Measurements from ENCODE around the gene LRRC3B. TPM values are rescaled to one million over a fixed set of nuclear protein-coding genes. Genes with fewer than 3 reads are reported as not detected.

Gene LRRC3B
- total and polyA plus RNA-seq, 2 donors from 2014 or later, result 0.19 TPM; not detected in 1

DNA sequence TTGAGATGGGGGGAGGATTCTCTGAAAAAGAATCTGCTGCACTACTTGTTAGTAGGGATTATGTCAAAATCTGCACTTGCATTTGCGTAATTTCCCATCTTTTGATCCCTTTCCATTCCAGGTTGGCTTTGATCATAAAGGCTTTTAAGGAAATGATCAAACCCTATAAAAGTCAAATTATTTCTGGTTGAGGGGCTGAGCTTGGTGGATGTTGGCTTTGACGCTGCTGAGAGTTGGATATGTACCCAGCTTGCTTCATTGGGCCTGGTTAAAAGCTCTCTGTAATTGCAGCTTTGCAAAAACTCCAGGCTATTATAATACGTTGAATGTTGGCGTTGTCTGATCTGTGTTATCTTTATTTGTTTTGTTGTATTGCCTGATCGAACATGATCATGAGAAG is 12.0 kb downstream of the LRRC3B start:
- Histone ChIP-seq H3K4me3 (ENCODE audit: low read length in 3 of 3) (no peak overlapping the region), H3K27ac (ENCODE audit: low read depth in 2 of 2, low read length in 2 of 2) (no peak overlapping the region), H3K36me3 (ENCODE audit: control insufficient read depth in 2 of 3, insufficient read depth in 3 of 3, low read length in 3 of 3) (no peaks in the 10 kb centered on the region), H3K4me1 (ENCODE audit: control insufficient read depth in 2 of 3, insufficient read depth in 2 of 3, low read depth in 1 of 3, low read length in 3 of 3) (no peaks in the 10 kb centered on the region), H3K27me3 (ENCODE audit: control insufficient read depth, insufficient read depth, low read length) (no peaks in the 10 kb centered on the region), H3K9me3 (ENCODE audit: control insufficient read depth in 2 of 3, insufficient read depth in 1 of 3, low read length in 3 of 3) (no peaks in the 10 kb centered on the region), H3K9ac (ENCODE audit: low read length in 3 of 3) (no peak overlapping the region)
- TF ChIP-seq, protein P1, sequence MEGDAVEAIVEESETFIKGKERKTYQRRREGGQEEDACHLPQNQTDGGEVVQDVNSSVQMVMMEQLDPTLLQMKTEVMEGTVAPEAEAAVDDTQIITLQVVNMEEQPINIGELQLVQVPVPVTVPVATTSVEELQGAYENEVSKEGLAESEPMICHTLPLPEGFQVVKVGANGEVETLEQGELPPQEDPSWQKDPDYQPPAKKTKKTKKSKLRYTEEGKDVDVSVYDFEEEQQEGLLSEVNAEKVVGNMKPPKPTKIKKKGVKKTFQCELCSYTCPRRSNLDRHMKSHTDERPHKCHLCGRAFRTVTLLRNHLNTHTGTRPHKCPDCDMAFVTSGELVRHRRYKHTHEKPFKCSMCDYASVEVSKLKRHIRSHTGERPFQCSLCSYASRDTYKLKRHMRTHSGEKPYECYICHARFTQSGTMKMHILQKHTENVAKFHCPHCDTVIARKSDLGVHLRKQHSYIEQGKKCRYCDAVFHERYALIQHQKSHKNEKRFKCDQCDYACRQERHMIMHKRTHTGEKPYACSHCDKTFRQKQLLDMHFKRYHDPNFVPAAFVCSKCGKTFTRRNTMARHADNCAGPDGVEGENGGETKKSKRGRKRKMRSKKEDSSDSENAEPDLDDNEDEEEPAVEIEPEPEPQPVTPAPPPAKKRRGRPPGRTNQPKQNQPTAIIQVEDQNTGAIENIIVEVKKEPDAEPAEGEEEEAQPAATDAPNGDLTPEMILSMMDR (IDR thresholded peaks at IDR 0.05; ENCODE audit: borderline replicate concordance, extremely low read depth, insufficient read depth), result no peak
- FAIRE-seq (no peak), DNase-seq (no peak)
- intact Hi-C loops (cut with DNase I), result no loop called here

DNA sequence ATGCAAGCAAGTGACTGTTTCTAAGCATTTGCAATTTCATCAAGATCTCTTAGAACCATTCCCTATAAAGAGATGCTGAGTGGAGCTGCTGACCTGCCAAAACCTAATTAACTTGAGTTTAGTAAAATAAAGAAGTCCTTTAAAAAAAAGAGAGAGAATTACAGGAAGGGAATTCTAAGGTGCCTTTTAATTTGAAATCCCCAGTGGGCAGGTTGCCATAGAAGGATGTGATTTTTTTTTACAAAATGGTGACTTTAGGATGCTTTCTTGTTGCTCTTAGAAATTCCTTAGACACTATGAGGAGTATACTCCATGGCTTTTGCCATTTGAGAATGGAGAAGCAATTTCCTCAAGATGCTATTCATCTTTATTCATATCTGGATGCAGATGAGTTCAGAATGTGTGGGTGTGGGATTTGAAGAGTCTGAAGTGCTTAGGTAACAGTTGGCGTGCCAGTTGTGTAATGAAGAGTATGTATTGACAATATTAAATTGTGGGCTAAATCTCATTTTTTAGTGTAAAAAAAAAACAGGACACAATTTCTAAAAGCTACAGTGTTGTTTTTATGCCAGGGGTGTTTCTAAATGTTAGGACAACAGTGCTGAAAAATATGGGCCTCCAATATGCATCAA is 13.6 kb downstream of the LRRC3B start:
- TF ChIP-seq, protein P1 (IDR thresholded peaks at IDR 0.05; ENCODE audit: borderline replicate concordance, extremely low read depth, insufficient read depth), result no peak
- intact Hi-C loops (cut with DNase I), result no loop called here
- Histone ChIP-seq H3K27ac (ENCODE audit: low read depth in 2 of 2, low read length in 2 of 2) (no peak overlapping the region), H3K9me3 (ENCODE audit: control insufficient read depth in 2 of 3, insufficient read depth in 1 of 3, low read length in 3 of 3) (no peaks in the 10 kb centered on the region), H3K4me1 (ENCODE audit: control insufficient read depth in 2 of 3, insufficient read depth in 2 of 3, low read depth in 1 of 3, low read length in 3 of 3) (no peaks in the 10 kb centered on the region), H3K36me3 (ENCODE audit: control insufficient read depth in 2 of 3, insufficient read depth in 3 of 3, low read length in 3 of 3) (no peaks in the 10 kb centered on the region), H3K27me3 (ENCODE audit: control insufficient read depth, insufficient read depth, low read length) (no peaks in the 10 kb centered on the region), H3K9ac (ENCODE audit: low read length in 3 of 3) (no peak overlapping the region), H3K4me3 (ENCODE audit: low read length in 3 of 3) (no peak overlapping the region)
- no peak for DNase-seq
- FAIRE-seq, result no peak

DNA sequence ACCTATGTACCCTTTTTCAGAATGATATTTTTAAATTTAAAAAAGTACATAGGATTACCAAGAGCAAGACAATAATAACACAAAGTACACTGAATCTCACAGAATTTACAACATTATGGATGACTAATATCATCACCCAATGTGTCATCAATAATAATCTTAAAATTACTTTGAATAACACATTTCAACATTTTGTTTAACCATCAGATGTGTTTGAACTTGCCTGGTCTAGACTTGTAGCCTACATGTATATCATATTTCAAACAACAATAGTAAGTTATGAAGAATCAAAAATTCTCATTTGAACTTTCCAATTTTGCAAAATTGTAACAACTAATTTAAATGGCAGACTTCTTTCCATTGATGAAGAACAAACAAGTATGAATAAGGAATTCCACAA is 15.1 kb downstream of the LRRC3B start:
- no peak overlapping the region for H3K9ac ChIP-seq (ENCODE audit: low read length in 3 of 3)
- intact Hi-C loops (cut with DNase I), result no loop called here
- H3K27me3 ChIP-seq (ENCODE audit: control insufficient read depth, insufficient read depth, low read length), result no peaks in the 10 kb centered on the region
- no peak for FAIRE-seq
- H3K36me3 ChIP-seq (ENCODE audit: control insufficient read depth in 2 of 3, insufficient read depth in 3 of 3, low read length in 3 of 3), result no peaks in the 10 kb centered on the region
- DNase-seq, result no peak
- no peak overlapping the region for H3K4me3 ChIP-seq (ENCODE audit: low read length in 3 of 3)
- H3K9me3 ChIP-seq (ENCODE audit: control insufficient read depth in 2 of 3, insufficient read depth in 1 of 3, low read length in 3 of 3), result no peaks in the 10 kb centered on the region
- TF ChIP-seq, protein P1 (IDR thresholded peaks at IDR 0.05; ENCODE audit: borderline replicate concordance, extremely low read depth, insufficient read depth), result no peak
- no peak overlapping the region for H3K27ac ChIP-seq (ENCODE audit: low read depth in 2 of 2, low read length in 2 of 2)
- no peaks in the 10 kb centered on the region for H3K4me1 ChIP-seq (ENCODE audit: control insufficient read depth in 2 of 3, insufficient read depth in 2 of 3, low read depth in 1 of 3, low read length in 3 of 3)

DNA sequence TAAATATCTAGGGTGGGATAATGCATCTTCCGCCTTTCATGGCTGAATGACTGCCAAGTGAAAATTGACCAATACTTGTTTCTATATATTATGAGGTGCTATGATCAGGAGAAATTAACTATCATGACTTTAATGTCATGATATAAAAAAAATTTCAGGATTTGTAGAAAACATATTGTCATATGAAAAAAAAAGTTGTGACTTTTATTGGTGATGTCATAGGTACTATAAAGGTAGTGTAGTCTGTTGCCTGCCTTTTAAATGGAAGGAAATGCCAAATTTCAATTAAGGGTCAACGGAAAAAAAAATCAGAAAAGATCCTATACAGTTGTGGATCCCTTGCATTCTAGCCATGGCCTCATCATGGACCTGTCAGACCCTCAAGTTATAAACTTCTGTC is 15.5 kb downstream of the LRRC3B start:
- FAIRE-seq, result no peak
- no peaks in the 10 kb centered on the region for H3K9me3 ChIP-seq (ENCODE audit: control insufficient read depth in 2 of 3, insufficient read depth in 1 of 3, low read length in 3 of 3)

More for the DNA sequence above, 15.5 kb downstream of the LRRC3B start:
- Histone ChIP-seq H3K4me1 (ENCODE audit: control insufficient read depth in 2 of 3, insufficient read depth in 2 of 3, low read depth in 1 of 3, low read length in 3 of 3) (no peaks in the 10 kb centered on the region), H3K27me3 (ENCODE audit: control insufficient read depth, insufficient read depth, low read length) (no peaks in the 10 kb centered on the region), H3K9ac (ENCODE audit: low read length in 3 of 3) (no peak overlapping the region), H3K27ac (ENCODE audit: low read depth in 2 of 2, low read length in 2 of 2) (no peak overlapping the region), H3K4me3 (ENCODE audit: low read length in 3 of 3) (no peak overlapping the region), H3K36me3 (ENCODE audit: control insufficient read depth in 2 of 3, insufficient read depth in 3 of 3, low read length in 3 of 3) (no peaks in the 10 kb centered on the region)
- TF ChIP-seq, protein P1 (IDR thresholded peaks at IDR 0.05; ENCODE audit: borderline replicate concordance, extremely low read depth, insufficient read depth), result no peak
- no peak for DNase-seq
- intact Hi-C loops (cut with DNase I), result no loop called here

Data from kidney (tissue), 14 donors.